Measurements from ENCODE around the gene KCTD15. TPM values are rescaled to one million over a fixed set of nuclear protein-coding genes. Genes with fewer than 3 reads are reported as not detected.
"Not testable (repeated sequence)": the region's sequence is repeated elsewhere in the genome, so short reads cannot be mapped to it uniquely, and the experiment has no call there.

KCTD15 gene
- total RNA-seq, 1 donor from 2014 or later: 65.0 TPM

DNA sequence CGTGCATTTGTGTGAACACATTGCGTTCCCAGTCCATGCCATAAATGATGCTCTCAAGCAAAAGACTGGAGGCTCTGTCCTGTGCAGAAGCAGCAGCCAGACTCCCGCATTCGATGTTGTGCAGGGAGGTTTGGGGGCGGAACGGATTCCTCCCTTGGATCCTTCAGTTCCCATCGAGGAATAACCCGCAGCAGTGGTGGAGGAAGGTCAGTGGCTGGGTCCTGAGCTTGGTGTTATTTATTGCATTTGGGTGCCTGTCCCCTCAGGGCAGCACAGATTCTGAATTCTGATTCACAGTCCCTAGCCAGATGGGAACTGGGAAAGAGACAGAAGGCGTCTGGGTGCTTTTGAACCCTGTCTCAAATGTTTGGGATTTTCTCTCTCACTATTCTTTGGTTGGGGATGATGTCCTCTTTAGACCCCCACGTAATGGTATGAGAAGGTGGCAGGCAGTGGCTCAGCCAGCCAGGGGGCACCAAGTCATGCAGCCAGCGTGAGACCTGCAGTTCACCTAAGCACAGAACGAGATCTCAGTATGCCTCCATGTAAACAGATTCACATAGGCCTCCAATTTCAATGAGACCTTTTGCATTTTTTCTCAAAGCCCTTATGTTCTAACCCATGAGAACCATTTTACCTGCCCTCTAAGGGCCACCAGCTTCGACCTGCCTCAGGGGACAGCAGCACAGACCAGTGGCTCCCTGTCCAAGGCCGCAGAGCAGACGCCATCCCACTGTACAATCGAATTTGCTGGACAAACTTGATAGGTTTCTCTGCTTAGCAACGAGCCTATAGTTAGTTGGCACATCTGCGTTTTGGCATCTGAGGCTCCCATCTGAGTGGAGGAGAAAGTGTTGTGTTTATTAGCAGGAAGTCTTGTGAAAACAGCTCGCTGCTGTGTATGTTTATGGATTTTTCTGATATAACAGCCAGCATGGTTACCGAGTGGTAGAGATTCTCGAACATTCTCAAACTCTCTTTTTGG is 17.8 kb downstream of the KCTD15 start:
- no peak for DNase-seq

- DNase-seq: no peak
Measured at GRCh38 chr19:33815380-33816340, 19.0 kb downstream of the KCTD15 start.

- no peak for DNase-seq
Measured at GRCh38 chr19:33818411-33818810, 21.7 kb downstream of the KCTD15 start.

DNA sequence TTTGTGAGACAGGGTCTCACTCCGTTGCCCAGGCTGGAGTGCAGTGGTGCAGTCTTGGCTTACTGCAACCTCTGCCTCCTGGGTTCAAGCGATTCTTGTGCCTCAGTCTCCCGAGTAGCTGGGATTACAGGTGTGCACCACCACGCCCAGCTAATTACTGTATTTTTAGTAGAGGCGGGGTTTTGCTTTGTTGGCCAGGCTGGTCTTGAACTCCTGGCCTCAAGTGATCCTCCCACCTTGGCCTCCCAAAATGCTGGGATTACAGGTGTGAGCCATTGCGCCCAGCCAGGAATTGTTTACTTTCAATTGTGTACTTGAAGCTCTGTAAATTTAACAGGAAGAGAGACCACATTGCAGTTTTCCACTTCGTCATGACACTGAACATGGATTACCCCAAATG is 22.4 kb downstream of the KCTD15 start:
- not testable (repeated sequence) for DNase-seq

GRCh38 chr19:33819506-33819879 is 22.8 kb downstream of the KCTD15 start:
- DNase-seq: no peak

GRCh38 chr19:33819880-33820781 is 23.5 kb downstream of the KCTD15 start:
- DNase-seq: peak; percentile 81

DNA sequence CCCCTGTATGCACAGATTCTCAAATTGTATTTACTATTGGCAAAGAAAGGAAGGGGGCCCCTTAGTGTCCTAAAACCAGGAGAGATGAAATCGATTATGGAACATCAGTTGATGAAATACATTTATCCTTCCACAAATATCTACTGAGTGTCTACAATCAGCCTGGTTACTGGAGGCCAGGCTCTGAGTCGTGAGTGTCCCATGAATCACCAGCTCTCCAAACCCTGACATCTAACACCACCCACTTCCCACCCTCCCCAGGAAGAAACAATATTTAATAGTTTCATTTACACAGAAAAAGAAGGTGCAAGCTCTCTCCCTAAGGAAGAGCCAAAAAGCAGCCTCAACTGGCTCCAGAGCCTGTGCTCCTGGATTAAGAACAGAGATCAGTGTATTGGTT is 25.2 kb downstream of the KCTD15 start:
- DNase-seq: no peak

DNA sequence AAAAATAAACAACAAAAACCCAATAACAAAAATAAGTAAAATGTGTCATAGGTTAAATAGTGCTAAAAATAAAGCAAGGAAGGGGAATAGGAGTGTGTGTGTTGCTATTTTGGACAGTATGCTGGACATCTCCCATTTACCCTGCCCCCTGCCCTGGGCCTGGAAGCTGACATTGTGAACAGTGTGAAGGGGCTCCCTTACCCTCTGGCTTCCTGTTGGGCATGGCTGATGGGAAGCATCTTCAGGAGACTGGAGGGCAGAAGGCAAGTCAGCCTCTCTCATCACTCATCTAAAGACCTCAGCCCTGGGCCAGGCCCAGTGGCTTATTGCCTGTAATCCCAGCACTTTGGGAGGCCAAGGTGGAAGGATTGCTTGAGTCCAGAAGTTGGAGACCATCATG is 26.7 kb downstream of the KCTD15 start:
- DNase-seq: no peak

- no peak for DNase-seq
Measured at GRCh38 chr19:33825556-33825955, 28.9 kb downstream of the KCTD15 start.

DNA sequence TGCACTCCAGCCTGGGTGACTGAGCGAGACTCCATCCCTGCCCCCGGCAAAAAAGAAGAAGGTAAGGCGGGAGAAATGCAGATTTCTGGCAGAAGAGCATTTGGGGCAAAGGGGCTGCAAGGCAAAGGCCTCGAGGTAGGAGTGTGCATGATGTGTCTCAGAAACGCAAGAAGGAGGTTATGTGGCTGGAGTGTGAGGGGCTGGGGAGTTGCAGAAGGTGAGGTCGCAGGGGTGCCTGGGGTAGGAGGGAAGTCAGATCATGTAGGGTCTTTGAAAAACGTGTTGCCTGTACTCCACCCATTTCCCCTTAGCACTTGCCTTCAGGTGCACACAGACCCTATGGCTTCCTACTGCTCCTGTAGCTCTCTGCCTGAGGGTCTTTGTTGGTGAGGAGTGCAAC is 29.9 kb downstream of the KCTD15 start:
- no peak for DNase-seq

DNA sequence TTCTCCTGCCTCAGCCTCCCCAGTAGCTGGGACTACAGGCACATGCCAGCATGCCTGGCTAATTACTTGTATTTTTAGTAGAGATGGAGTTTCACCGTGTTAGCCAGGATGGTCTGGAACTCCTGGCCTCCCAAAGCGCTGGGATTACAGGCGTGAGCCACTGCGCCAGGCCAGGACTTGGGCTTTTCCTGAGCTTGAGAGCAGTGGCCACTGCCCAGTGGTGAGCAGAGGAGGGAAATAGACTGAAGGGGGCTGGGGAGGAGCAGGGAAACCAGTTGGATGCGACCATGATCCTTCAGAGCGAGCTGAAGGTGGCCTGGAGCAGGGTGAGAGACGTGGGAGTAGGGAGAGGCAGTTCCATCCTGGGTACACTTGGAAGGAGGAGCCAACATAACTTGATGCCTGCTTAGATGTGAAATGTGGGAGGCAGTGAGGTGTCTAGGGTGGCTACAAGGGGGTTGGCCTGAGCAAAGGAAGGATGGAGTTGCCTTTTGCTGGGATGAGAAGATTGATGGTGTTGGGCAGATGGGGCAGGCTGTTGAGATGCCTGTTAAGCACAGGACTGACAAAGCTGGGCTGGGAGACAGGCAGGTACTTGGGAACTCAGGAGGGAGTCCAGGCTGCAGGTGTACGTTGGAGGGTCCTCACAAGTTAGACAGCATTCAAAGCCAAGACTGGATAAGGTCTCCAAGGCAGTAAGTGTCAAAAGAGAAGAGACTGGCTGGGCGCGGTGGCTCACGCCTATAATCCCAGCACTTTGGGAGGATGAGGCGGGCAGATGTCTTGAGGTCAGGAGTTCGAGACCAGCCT is 31.8 kb downstream of the KCTD15 start:
- no peak for DNase-seq

- DNase-seq: no peak
Measured at GRCh38 chr19:33830264-33830663, 33.6 kb downstream of the KCTD15 start.

DNA sequence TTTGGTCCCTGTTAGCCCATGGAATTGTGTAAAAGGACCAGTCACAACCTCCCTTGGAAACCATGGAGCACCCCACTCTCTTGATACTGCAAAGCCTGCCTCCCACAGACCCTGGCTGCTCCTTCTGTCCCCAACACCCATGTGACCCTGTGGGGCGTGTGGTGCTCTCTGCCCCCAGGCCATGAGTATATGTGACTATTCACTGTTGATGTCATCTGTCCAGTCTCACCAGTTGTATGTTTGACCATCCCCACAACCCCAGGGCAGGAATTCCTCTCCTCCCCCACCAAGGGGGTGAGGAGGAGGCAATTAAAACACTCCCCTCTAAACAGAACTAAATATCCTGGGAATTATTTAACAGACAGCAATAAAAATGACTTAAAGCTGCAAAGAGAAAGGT is 35.2 kb downstream of the KCTD15 start:
- no peak for DNase-seq

DNA sequence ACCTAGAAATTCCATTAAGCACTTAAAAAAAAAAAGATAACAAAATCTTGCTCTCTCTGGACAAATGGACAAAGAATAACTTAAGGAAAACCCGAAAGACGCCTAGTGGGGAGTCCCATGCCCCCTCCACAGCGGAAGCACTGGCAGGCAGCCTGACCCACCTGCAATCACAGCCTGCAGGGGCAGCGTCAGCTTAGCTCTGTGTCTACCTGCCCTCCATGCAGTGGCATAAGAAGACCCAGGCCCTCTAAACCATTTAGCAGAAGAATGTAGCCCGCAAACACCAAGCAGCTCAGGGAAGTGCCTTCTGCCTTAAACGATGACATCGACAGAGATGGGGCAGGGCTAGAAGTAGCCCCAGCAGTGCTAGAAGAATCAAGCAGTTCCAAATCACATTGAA is 36.0 kb downstream of the KCTD15 start:
- no peak for DNase-seq

DNA sequence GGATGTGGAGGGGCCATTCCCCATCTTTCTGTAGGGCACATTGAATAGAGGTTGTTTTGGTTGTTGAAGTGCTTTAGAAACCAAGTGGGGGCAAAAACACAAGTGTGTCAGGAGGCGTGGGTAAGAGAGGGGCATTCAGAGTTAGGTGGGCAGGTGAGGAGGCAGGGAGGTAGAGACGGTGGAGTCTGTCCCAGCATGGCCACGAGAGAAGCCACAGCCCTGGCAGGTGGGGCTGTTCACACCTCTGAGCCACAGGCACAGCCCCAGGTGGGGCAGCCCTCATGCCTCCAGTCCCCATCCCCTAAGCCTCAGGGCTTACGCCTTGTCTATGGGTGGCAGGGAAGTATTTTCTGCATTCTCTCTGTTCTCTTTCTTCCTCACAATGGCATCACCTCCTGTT is 43.7 kb downstream of the KCTD15 start:
- DNase-seq: no peak

GRCh38 chr19:33840783-33841182 is 44.1 kb downstream of the KCTD15 start:
- DNase-seq: no peak

GRCh38 chr19:33841685-33842084 is 45.0 kb downstream of the KCTD15 start:
- no peak for DNase-seq

DNA sequence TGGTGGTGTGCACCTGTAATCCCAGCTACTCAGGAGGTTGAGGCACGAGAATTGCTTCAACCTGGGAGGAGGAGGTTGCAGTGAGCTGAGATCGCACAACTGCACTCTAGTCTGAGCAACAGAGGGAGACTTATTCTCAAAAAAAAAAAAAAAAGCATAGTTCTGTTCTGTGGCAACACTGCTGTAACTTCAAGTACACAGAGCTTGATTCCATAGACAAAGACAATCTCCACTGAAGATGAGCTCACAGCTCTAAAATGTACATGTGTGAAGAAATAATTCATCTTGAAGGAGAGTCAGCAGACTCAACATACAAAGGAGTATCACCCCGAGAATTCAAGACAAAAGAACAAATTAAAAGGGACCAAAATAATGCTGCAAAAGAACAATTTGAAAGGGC is 47.8 kb downstream of the KCTD15 start:
- DNase-seq: no peak

GRCh38 chr19:33845498-33845897 is 48.8 kb downstream of the KCTD15 start:
- DNase-seq: no peak

- DNase-seq: no peak
Measured at GRCh38 chr19:33849551-33850147, 53.0 kb downstream of the KCTD15 start.

GRCh38 chr19:33859016-33859415 is 62.3 kb downstream of the KCTD15 start:
- no peak for DNase-seq
